Left ventricle myocardium inferior (tissue), 1 donor: ENCODE data around the gene SCARF2. TPM values are rescaled to one million over a fixed set of nuclear protein-coding genes. Genes with fewer than 3 reads are reported as not detected.

Experiments
- DNase-seq: peaks from one replicate; pipeline ENCODE4 v3.0.0-alpha.2; 2020
- H3K27ac ChIP-seq: fragments of 200-600 bp; replicated peaks from 2 replicates; pipeline ENCODE4 v1.8.0; 2021
- H3K27me3 ChIP-seq: fragments of 200-600 bp; 2 replicates; pipeline ENCODE4 v1.8.0; 2021; ENCODE audit warnings: low read depth
- H3K36me3 ChIP-seq: fragments of 200-600 bp; 2 replicates; pipeline ENCODE4 v1.8.0; 2021
- H3K4me1 ChIP-seq: fragments of 200-600 bp; 2 replicates; pipeline ENCODE4 v1.8.0; 2021
- H3K4me3 ChIP-seq: fragments of 200-600 bp; 2 replicates; pipeline ENCODE4 v1.8.0; 2021; ENCODE audit warnings: mild to moderate bottlenecking, moderate library complexity
- H3K9me3 ChIP-seq: fragments of 200-600 bp; replicated peaks from 2 replicates; pipeline ENCODE4 v1.8.0; 2021
- intact Hi-C: fragments of 100-400 bp; cut with micrococcal nuclease; formaldehyde crosslinking; loops from one replicate; pipeline ENCODE4 v1.11.0; 2022
- total RNA-seq: library from RNA; stranded (reverse); fragmentation: NEBNext Ultra II Directional; extraction: Animal tissue kit (Norgen Biotek cat#: 25700); gene quantifications from one replicate; pipeline ENCODE4 v1.2.1, GENCODE V29; 2021
- TF ChIP-seq, protein P1 (sequence below): fragments of 200-600 bp; IDR thresholded peaks from 2 replicates; pipeline ENCODE4 v1.8.0; 2021; ENCODE audit warnings: antibody characterized with exemption, mild to moderate bottlenecking, borderline replicate concordance
- donor health status: DM: no; HTN: yes; CAD: no; lungs with severe emphysema.

SCARF2 gene
- total RNA-seq, 1 donor from 2014 or later = 3.1 TPM

DNA sequence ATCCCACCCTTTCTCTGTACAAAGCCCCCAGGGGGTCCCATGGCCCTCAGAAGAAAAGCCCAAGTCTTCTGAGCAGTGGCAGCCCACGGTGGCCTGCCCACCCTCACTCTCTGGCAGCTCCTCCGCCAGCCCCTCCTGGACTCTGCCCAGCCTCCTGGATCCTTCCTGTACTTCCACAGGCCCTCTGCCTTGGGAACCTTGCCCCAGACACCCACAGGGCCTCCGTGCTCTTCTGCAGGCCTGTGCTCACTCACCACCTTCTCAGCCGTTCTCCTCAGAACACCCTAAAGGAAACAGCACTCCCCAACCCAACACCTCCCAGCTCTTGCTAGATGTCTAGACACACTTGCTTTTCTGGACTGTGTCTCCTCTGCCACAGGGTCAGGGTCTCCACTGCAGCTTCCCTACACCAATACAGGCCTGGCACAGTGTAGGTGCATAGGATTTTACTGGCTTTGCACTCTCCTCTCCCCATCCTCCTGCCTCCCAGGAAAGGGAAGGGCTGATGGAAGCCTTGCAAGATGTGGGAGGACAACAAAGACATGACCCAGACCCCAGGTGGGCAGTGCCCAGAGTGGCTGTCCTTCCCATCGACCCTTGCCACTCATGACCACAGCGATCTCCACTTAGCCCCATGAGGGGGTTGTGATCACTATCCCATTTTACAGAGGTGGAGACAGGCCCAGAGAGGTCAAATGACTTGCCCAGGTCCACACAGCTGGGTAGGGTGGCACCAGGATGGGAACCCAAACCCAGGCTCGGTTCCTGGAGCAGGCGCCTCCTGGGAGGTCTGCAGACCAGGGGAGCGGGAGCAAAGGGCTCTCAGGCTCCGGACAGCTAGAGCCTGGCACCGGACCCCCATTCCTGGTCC, 2.0 kb downstream of the SCARF2 start:
- peak overlapping the region; percentile 90 for H3K27ac ChIP-seq
- H3K4me3 ChIP-seq = peak overlapping the region; percentile 81
- no peaks in the 10 kb centered on the region for H3K9me3 ChIP-seq
- no peaks in the 10 kb centered on the region for H3K36me3 ChIP-seq
- peaks cover 57% of the 10 kb centered on the region for H3K4me1 ChIP-seq
- no peak for DNase-seq
- H3K27me3 ChIP-seq = peaks cover 44% of the 10 kb centered on the region
- TF ChIP-seq, protein P1, sequence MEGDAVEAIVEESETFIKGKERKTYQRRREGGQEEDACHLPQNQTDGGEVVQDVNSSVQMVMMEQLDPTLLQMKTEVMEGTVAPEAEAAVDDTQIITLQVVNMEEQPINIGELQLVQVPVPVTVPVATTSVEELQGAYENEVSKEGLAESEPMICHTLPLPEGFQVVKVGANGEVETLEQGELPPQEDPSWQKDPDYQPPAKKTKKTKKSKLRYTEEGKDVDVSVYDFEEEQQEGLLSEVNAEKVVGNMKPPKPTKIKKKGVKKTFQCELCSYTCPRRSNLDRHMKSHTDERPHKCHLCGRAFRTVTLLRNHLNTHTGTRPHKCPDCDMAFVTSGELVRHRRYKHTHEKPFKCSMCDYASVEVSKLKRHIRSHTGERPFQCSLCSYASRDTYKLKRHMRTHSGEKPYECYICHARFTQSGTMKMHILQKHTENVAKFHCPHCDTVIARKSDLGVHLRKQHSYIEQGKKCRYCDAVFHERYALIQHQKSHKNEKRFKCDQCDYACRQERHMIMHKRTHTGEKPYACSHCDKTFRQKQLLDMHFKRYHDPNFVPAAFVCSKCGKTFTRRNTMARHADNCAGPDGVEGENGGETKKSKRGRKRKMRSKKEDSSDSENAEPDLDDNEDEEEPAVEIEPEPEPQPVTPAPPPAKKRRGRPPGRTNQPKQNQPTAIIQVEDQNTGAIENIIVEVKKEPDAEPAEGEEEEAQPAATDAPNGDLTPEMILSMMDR = no peak
- intact Hi-C loops = no loop called here

DNA sequence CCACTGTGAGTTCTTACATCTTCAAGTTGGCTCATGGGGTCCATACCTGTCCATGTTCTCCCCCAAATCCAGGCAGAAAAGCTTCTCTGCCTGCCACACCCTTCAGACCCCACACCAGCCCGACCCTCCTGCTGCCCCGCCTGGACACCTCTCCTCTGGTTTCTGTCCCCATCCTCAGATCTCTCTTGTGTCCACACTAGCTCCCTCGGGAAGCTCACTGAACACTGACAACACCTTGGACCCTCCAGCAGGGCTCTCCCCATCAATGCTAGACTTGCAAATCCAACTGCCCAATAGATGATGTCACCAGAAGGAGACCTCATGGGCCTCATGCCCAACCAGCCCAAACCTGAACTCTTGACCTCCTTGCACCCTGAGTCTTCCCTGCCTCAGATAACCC, 2.9 kb downstream of the SCARF2 start:
- Histone ChIP-seq H3K4me3 (no peak overlapping the region), H3K4me1 (peaks cover 63% of the 10 kb centered on the region), H3K9me3 (no peaks in the 10 kb centered on the region), H3K27me3 (peaks cover 52% of the 10 kb centered on the region), H3K36me3 (no peaks in the 10 kb centered on the region), H3K27ac (no peak overlapping the region)
- TF ChIP-seq, protein P1 = no peak
- intact Hi-C loops = no loop called here
- DNase-seq = no peak

DNA sequence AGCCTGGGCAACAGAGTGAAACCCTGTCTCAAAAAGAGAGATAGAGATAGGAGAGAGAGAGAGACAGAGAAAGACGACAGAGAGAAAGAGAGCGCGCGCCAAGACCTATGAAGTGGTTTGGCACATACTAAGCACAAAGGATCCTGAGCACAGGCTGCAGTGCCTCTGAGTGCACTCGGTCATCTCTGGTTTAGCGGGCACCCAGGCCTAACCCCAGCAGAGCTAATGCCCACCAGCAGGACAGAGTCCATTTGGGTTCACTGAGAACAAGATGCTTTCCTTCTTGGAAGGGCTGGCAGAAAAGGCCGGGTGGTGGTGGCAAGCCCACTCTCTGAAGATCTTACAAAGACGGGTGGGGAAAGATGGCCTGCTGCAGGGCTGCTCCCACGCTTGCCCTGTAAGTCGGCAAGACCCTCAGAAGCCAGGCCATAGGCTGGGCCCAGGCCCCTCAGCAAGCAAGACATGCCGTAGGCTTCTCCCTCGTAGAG, 3.3 kb downstream of the SCARF2 start:
- TF ChIP-seq, protein P1 = no peak
- no peak overlapping the region for H3K27ac ChIP-seq
- peaks cover 68% of the 10 kb centered on the region for H3K4me1 ChIP-seq
- DNase-seq = no peak
- peaks cover 52% of the 10 kb centered on the region for H3K27me3 ChIP-seq
- no peaks in the 10 kb centered on the region for H3K9me3 ChIP-seq
- H3K4me3 ChIP-seq = no peak overlapping the region
- H3K36me3 ChIP-seq = peaks cover 4% of the 10 kb centered on the region
- intact Hi-C loops = no loop called here

DNA sequence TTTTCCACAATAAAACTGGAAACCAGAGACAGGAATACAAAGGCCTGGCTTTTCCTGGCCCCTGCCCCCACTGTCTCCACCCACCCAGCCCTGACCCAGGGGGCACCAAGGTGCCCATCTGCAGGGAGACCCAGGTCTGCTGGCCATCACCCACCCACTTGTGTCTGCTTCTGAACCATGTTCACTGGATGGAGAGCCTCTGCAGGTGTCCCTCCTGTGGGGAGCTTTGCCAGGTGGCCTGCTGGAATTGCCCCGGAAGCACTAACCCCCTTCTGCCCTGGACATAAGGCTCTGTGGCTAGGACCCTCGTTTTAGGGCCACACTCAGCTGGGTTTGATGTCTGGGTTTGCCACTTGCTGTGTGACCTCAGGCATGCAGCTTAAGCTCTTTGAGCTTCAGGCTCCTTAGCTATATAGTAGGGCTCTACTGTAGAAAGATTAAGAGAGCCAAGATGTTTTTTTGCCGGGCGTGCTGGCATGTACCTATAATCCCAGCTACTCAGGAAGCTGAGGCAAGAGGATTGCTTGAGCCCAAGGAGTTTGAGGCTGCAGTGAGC, 3.9 kb downstream of the SCARF2 start:
- TF ChIP-seq, protein P1 = no peak
- Histone ChIP-seq H3K36me3 (peaks cover 9% of the 10 kb centered on the region), H3K9me3 (no peaks in the 10 kb centered on the region), H3K27ac (no peak overlapping the region), H3K4me3 (no peak overlapping the region), H3K27me3 (peaks cover 52% of the 10 kb centered on the region), H3K4me1 (peaks cover 66% of the 10 kb centered on the region)
- intact Hi-C loops = no loop called here
- DNase-seq = no peak

DNA sequence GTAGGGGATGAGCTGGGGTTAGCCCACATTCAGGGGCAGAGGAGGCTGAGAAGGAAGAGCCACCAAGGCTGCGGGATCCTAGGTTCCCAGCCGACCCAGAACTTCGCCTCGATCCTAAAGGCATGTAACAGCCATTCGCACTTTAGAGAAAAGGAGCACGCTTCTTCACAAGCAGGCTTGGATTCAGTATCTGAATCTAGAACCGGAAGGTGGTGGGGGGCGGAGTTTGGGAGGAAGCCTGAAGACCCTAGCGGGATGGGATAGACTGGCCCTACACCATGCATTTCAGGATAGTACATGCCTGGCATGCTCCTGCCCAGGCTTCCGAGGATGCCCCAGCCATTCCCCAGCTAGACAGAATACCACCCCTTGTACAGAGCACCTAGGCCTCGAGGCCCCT, 4.4 kb downstream of the SCARF2 start:
- intact Hi-C loops = no loop called here
- TF ChIP-seq, protein P1 = no peak
- peaks cover 60% of the 10 kb centered on the region for H3K4me1 ChIP-seq
- H3K36me3 ChIP-seq = peaks cover 14% of the 10 kb centered on the region
- peaks cover 52% of the 10 kb centered on the region for H3K27me3 ChIP-seq
- no peak for DNase-seq
- H3K4me3 ChIP-seq = no peak overlapping the region
- no peaks in the 10 kb centered on the region for H3K9me3 ChIP-seq
- no peak overlapping the region for H3K27ac ChIP-seq
